ENCODE measurements around the gene ADCY5. TPM values are rescaled to one million over a fixed set of nuclear protein-coding genes. Genes with fewer than 3 reads are reported as not detected.

The ADCY5 gene
- total RNA-seq, 2 experiments from 2014 or later = not detected

DNA sequence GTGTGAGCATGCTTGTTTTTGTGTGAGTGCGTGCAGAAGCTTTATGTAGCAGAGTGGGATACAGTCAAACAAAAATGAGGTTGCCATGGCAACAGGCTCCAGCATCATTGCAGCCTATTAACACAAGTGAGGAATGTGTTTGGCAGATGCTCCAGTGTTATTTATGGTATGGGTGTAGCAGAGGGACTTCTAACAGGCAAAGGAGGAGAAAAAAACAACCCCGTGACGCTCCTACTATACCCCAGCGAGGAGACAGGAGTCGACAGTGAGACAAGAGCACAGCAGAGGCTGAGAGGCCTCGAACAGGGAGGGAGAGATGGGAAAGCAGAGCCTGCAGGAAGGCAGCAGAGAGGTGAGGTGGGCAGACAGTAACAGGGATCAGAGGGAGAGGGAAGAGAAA lies 4.9 kb downstream of the ADCY5 start:
- CTCF ChIA-PET = interaction anchor here (0.7 kb wide), 1 partner anchor 266 kb away, joined by 5 read pairs; no protein-coding TSS in a partner anchor
- DNase-seq (no peak), ATAC-seq (no peak)
- intact Hi-C loops (cut with DNase I, micrococcal nuclease) = no loop called here
- Mint-ChIP-seq H3K27ac (no peak overlapping the region), H3K27me3 (peaks cover 39% of the 10 kb centered on the region), H3K36me3 (ENCODE audit: low read depth) (no peaks in the 10 kb centered on the region), H3K9me3 (ENCODE audit: low read depth) (no peaks in the 10 kb centered on the region), H3K4me1 (no peaks in the 10 kb centered on the region), H3K4me3 (no peak overlapping the region)
- POLR2A ChIA-PET = no interaction called here

DNA sequence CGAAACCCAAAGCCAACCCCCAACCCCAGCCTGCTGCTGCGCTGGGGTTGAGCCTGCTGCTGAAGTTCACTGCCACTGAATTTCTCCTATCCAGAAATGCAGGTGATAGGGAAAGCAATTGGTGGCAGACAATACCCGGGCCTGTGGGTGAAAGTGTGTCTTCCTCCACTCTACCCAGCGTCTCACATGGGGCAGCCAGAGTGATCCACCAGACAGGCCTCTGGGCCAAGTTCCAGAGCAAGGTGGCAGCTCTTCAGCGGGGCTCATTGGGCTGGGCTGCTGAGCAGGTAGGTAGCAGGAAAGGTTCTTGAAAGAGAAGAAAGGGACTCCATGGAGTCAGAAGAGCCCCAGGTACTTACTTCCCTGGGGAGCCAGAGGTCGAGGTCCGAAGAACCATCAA lies 6.0 kb downstream of the ADCY5 start:
- ATAC-seq (no peak), DNase-seq (no peak)
- no peaks in the 10 kb centered on the region for H3K9me3 Mint-ChIP-seq (ENCODE audit: low read depth)
- no peaks in the 10 kb centered on the region for H3K4me1 Mint-ChIP-seq
- CTCF ChIA-PET = no interaction called here
- H3K27me3 Mint-ChIP-seq = peaks cover 37% of the 10 kb centered on the region
- H3K36me3 Mint-ChIP-seq (ENCODE audit: low read depth) = no peaks in the 10 kb centered on the region
- no peak overlapping the region for H3K4me3 Mint-ChIP-seq
- no peak overlapping the region for H3K27ac Mint-ChIP-seq
- intact Hi-C loops (cut with DNase I, micrococcal nuclease) = no loop called here
- POLR2A ChIA-PET = no interaction called here

DNA sequence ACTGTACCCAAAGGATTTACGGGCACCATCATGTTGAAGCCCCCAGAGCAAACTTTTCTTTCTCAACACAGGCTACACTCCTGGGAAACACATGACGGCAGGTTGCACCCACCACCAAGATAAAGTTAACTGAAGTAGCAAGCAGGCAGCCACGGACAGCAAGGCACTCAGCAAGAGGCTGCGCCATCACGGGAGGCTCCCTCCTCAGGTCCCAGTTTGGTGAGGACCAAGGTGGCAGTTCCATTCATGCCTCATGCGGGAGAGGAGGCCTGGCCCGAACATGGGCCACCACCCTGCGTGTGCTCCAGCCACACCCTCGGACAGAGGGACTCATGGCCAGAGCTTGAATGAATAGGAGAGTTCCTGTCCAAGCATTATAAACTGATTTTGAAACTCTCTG lies 6.8 kb downstream of the ADCY5 start:
- ATAC-seq (no peak), DNase-seq (no peak)
- no peaks in the 10 kb centered on the region for H3K9me3 Mint-ChIP-seq (ENCODE audit: low read depth)
- intact Hi-C loops (cut with DNase I, micrococcal nuclease) = no loop called here
- no peaks in the 10 kb centered on the region for H3K4me1 Mint-ChIP-seq
- H3K27me3 Mint-ChIP-seq = peaks cover 37% of the 10 kb centered on the region
- ChIA-PET POLR2A (no interaction called here), CTCF (no interaction called here)
- no peak overlapping the region for H3K27ac Mint-ChIP-seq
- H3K4me3 Mint-ChIP-seq = no peak overlapping the region
- no peaks in the 10 kb centered on the region for H3K36me3 Mint-ChIP-seq (ENCODE audit: low read depth)

DNA sequence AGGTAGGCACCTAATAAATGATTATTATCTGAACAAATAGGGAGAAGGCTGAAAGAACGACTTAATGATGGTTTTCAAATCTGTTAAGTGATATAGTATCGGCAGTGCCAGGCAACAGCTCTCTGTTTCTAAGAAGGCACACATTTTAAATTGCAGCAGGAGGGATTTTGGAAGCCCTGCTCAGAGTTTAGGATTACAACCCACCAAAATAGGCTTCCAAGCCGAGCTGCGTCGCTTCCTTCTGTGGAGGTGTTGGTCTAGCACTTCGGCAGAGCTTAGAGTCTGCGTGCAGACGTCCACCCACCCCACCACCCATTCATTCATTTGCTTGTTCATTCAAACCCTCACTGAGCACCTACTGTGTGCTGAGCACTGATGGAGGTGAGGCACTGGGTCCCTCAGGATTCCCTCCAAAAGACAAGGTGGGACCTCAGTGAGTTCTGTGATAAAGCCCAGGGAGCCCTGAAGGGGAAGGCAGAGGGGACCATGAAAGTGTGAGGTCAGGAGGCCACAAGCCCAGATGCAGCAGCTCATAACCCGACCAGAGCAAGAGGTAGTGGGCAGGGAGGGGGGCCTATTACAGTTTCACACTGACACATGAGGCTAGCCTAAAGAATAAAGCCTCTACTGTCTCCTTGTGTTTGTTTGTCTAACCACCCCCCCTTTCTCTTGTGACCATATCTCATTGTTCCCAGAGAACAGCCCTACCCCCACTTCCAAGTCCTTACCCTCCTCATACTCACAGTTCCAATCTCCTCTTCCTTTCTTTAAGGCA lies 8.9 kb downstream of the ADCY5 start:
- H3K27me3 Mint-ChIP-seq = peaks cover 23% of the 10 kb centered on the region
- no peaks in the 10 kb centered on the region for H3K36me3 Mint-ChIP-seq (ENCODE audit: low read depth)
- DNase-seq (no peak), ATAC-seq (no peak)
- no peak overlapping the region for H3K27ac Mint-ChIP-seq
- ChIA-PET CTCF (no interaction called here), POLR2A (no interaction called here)
- H3K4me1 Mint-ChIP-seq = no peaks in the 10 kb centered on the region
- no peak overlapping the region for H3K4me3 Mint-ChIP-seq
- no peaks in the 10 kb centered on the region for H3K9me3 Mint-ChIP-seq (ENCODE audit: low read depth)
- intact Hi-C loops (cut with DNase I, micrococcal nuclease) = no loop called here

DNA sequence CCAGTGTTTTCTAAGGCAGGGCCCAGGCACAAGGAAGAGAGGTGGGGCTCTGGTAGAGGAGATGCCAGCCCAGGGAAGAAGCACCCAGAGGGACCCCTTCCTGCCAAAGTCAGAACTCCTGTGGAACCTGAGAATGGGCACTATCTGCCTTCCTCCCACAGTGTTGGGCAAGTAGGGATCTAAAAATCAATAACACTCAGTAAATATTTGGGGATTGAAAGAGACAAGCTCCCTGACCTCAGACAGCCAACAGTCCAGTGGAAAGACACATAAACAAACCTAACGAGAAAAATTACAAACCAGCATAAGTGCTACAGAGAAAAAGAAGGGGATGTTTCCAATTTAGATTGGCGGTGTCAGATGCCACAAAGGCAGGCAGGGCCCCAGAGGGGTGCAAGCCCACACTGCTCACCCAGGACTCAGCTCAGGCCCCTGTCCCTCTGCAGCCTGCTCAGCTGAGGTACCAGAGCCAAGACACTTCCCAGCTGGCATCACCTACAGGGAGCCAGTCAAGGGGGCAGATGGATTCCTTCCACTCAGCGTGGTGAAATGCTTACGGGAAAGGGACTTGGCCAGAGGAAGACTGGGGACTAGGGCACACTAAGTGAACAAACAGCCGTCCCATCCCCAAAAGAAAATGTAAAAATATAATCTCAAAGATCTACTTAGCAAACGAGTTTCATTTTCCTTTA lies 15.9 kb downstream of the ADCY5 start:
- CTCF ChIA-PET = interaction anchor here (2.1 kb wide), 1 partner anchor 58 kb away, joined by 4 read pairs; no protein-coding TSS in a partner anchor

DNA sequence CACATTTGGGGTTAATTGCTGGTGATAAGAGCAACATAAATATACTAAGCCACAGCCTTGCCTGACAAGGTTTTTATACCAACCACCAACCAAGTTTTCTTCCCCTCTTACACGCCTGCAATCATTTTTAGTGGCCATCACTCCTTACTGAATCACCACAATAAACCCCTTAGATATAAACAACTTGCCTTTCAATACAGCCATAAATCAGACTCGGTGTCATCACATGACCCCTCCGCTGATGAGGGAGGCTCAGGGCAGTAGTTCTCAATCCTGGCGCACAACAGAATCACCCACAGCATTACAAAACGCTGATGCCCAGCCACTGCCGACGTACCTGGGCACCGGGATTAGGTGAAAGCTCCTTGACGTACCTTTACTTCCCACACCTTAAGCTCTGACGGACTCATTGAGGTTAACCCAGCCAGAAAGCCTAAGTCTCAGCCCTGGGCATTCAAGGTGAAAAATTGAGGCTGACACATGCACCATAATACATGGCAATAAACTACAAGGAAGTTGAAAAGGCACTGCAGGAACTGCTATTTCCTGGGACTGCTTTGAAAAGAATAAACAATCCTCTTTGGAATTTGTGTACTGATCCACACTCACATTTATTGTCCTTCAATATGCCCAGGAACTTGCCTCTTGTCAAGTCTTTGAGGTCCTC lies 17.1 kb downstream of the ADCY5 start:
- DNase-seq = no peak
- Mint-ChIP-seq H3K27me3 (peaks cover 2% of the 10 kb centered on the region), H3K27ac (no peak overlapping the region), H3K36me3 (ENCODE audit: low read depth) (no peaks in the 10 kb centered on the region), H3K4me3 (no peak overlapping the region), H3K4me1 (no peaks in the 10 kb centered on the region), H3K9me3 (ENCODE audit: low read depth) (no peaks in the 10 kb centered on the region)
- ChIA-PET POLR2A (no interaction called here), CTCF (interaction anchor here (0.6 to 2.1 kb wide), 2 partner anchors 59 to 495 kb away, joined by 3 to 4 read pairs; no protein-coding TSS in a partner anchor)
- no peak for ATAC-seq
- intact Hi-C loops (cut with DNase I, micrococcal nuclease) = no loop called here

More for the DNA sequence above, 15.9 kb downstream of the ADCY5 start:
- DNase-seq (no peak), ATAC-seq (no peak)
- H3K27ac Mint-ChIP-seq = no peak overlapping the region
- no peaks in the 10 kb centered on the region for H3K9me3 Mint-ChIP-seq (ENCODE audit: low read depth)
- POLR2A ChIA-PET = no interaction called here
- no peaks in the 10 kb centered on the region for H3K36me3 Mint-ChIP-seq (ENCODE audit: low read depth)
- intact Hi-C loops (cut with DNase I, micrococcal nuclease) = no loop called here
- H3K27me3 Mint-ChIP-seq = peaks cover 2% of the 10 kb centered on the region
- H3K4me1 Mint-ChIP-seq = no peaks in the 10 kb centered on the region
- H3K4me3 Mint-ChIP-seq = no peak overlapping the region

DNA sequence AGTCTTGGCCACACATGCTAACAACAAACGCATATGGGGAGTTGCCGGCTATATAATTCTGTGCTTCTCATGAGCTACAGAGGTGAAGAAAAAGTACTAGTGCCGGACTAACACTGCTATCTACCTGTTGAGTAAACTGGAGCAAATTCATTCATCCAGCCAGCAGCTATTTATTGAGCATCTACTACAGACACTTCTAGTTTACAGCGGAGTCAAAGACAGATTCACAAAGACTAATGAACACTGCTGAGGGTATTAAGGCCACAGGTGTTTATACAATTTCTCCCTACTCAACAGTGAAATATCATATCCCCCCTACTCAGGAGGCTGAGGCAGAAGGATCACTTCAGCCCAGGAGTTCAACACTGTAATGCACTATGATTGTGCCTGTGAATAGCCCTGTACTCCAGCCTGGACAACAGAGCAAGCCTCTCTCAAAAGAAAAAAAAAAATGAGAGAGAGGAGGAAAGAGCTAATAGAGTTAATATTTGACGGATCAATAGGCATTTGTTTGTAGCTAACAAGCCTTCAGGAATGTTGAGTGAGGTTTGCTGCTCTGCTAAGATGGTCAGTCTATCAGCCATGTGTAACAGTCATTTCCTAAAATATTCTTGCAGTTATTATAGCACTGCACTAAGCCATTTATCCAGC lies 17.8 kb downstream of the ADCY5 start:
- no peak overlapping the region for H3K27ac Mint-ChIP-seq
- H3K9me3 Mint-ChIP-seq (ENCODE audit: low read depth) = no peaks in the 10 kb centered on the region
- ChIA-PET CTCF (interaction anchor here (0.6 kb wide), 1 partner anchor 496 kb away, joined by 3 read pairs; no protein-coding TSS in a partner anchor), POLR2A (no interaction called here)
- intact Hi-C loops (cut with DNase I, micrococcal nuclease) = no loop called here
- H3K36me3 Mint-ChIP-seq (ENCODE audit: low read depth) = no peaks in the 10 kb centered on the region
- DNase-seq (no peak), ATAC-seq (no peak)
- H3K4me3 Mint-ChIP-seq = no peak overlapping the region
- H3K4me1 Mint-ChIP-seq = no peaks in the 10 kb centered on the region
- peaks cover 2% of the 10 kb centered on the region for H3K27me3 Mint-ChIP-seq

DNA sequence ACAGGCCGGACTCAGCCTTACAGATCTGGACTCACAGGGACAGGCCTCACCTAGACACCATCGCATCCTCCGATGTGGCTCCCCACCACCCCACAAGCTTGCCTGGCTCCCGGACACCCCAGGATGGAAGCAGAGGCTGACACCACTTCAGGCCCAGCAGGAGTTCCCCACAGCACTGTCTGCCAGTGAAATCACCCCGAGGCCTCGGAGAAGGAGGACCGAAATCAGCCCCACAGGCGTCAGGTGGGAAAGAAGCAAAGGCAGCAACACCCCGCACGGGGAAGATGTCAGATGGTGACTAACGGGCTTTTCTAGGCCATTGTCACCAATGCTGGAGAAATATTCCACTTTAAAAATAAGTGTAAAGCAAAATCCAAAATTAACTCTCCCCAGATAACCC lies 18.6 kb downstream of the ADCY5 start:
- H3K4me3 Mint-ChIP-seq = no peak overlapping the region
- H3K4me1 Mint-ChIP-seq = no peaks in the 10 kb centered on the region
- no peaks in the 10 kb centered on the region for H3K9me3 Mint-ChIP-seq (ENCODE audit: low read depth)
- ChIA-PET POLR2A (no interaction called here), CTCF (no interaction called here)
- H3K36me3 Mint-ChIP-seq (ENCODE audit: low read depth) = no peaks in the 10 kb centered on the region
- no peak for ATAC-seq
- H3K27ac Mint-ChIP-seq = no peak overlapping the region
- DNase-seq = no peak
- H3K27me3 Mint-ChIP-seq = peaks cover 2% of the 10 kb centered on the region
- intact Hi-C loops (cut with DNase I, micrococcal nuclease) = no loop called here

DNA sequence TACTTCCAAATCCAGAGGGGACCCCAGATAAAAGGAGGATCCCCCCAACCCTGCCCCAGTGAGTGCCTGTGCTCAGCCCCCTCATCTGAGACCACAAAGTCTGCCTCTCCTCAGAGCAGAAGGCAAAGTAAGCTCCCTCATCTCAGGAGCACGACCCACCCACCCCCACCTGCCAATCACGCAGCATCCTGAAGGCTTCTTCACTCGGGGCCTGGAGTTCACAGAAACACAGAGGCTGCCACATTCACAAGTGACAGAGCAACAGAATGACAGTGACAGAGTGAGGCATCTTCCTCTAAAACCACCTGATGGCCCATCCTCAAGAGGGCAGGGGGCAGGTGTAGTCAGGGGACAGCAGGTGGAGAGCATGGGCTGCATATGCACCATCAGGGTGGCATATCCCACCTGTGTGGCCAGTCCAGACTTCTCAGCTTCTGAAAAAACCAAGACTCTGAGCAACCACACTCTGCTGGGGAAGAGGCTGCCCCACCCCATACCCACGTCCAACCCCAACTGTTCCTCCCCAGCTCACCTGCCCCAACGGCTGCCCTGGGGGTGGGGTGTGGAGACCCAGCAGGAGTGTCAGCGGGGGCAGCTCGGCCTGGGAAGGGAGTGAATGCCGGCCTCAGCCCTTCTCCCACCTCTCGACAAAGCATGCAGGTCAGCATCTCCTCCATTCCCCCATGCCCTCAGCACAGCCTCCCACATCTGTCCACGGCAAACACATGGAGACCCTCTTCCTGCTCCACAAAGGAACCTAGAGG lies 19.3 kb downstream of the ADCY5 start:
- no peak overlapping the region for H3K4me3 Mint-ChIP-seq
- ChIA-PET POLR2A (no interaction called here), CTCF (no interaction called here)
- intact Hi-C loops (cut with DNase I, micrococcal nuclease) = no loop called here
- H3K27me3 Mint-ChIP-seq = peaks cover 2% of the 10 kb centered on the region
- no peak overlapping the region for H3K27ac Mint-ChIP-seq
- no peaks in the 10 kb centered on the region for H3K36me3 Mint-ChIP-seq (ENCODE audit: low read depth)
- H3K9me3 Mint-ChIP-seq (ENCODE audit: low read depth) = no peaks in the 10 kb centered on the region
- no peak for DNase-seq
- H3K4me1 Mint-ChIP-seq = no peaks in the 10 kb centered on the region
- ATAC-seq = no peak

DNA sequence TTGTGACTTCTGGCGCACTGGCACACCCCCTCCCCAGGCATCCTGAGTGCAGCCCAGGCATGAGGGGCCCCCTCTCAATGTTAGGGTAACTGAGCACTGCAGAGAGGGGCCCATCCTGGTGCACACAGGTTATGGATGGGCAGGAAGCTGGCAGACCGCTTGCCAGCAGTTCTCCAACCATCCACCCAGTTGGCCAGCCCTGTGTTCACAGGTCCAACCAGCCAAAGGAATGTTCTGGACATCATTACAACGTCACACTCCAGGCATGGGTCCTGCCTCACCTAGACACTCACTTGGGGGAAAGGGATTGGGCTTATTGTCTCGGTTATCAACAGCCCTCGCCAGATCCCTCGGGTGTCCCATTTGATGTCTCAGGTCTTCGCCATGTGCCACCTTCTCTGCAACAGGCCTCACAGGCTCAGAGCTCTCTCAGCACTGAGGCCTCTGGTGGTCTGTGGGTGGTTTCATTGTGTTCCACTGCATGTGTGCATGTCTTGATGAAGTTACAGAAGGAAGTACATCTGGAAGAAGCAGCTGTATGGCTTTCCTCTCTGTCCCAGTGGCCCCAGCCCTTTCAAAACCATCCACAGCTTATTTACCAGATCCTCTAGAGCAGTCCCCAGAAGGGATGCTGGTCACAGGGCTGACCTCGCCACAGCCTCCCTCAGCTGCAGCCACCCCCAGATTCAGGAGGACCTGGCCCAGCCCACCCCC lies 23.7 kb downstream of the ADCY5 start:
- H3K9me3 Mint-ChIP-seq (ENCODE audit: low read depth) = no peaks in the 10 kb centered on the region
- no peak for ATAC-seq
- intact Hi-C loops (cut with DNase I, micrococcal nuclease) = no loop called here
- H3K4me1 Mint-ChIP-seq = no peaks in the 10 kb centered on the region
- ChIA-PET POLR2A (no interaction called here), CTCF (no interaction called here)
- H3K36me3 Mint-ChIP-seq (ENCODE audit: low read depth) = no peaks in the 10 kb centered on the region
- DNase-seq = no peak
- no peak overlapping the region for H3K27ac Mint-ChIP-seq
- no peak overlapping the region for H3K4me3 Mint-ChIP-seq
- peaks cover 2% of the 10 kb centered on the region for H3K27me3 Mint-ChIP-seq
